ENCODE measurements around the gene MYO7A.

MYO7A gene

GRCh38 chr11:77112641-77113381, 15.2 kb upstream of the MYO7A start:
- no peak for DNase-seq

- peak; percentile 37 for DNase-seq
These were observed 14.5 kb upstream of the MYO7A start for GRCh38 chr11:77113382-77114088.

- DNase-seq = no peak
These were observed 14.0 kb upstream of the MYO7A start for GRCh38 chr11:77114089-77114463.

GRCh38 chr11:77115181-77115611, 12.8 kb upstream of the MYO7A start:
- no peak for DNase-seq

- DNase-seq = no peak
These were observed 12.1 kb upstream of the MYO7A start for GRCh38 chr11:77115956-77116355.

GRCh38 chr11:77117492-77117891, 10.6 kb upstream of the MYO7A start:
- no peak for DNase-seq

GRCh38 chr11:77118086-77118485, 10.0 kb upstream of the MYO7A start:
- DNase-seq = no peak

- no peak for DNase-seq
These were observed 9.1 kb upstream of the MYO7A start for GRCh38 chr11:77118971-77119370.

- DNase-seq = no peak
These were observed 8.5 kb upstream of the MYO7A start for GRCh38 chr11:77119531-77119936.

GRCh38 chr11:77120571-77120970, 7.5 kb upstream of the MYO7A start:
- no peak for DNase-seq

GRCh38 chr11:77121096-77121640, 6.9 kb upstream of the MYO7A start:
- no peak for DNase-seq

- no peak for DNase-seq
These were observed 6.0 kb upstream of the MYO7A start for GRCh38 chr11:77121876-77122575.

GRCh38 chr11:77122576-77123212, 5.4 kb upstream of the MYO7A start:
- DNase-seq = no peak

- no peak for DNase-seq
These were observed 4.5 kb upstream of the MYO7A start for GRCh38 chr11:77123591-77123990.

- no peak for DNase-seq
These were observed 4.0 kb upstream of the MYO7A start for GRCh38 chr11:77124041-77124440.

GRCh38 chr11:77124488-77124887, 3.6 kb upstream of the MYO7A start:
- DNase-seq = no peak

- no peak for DNase-seq
These were observed 2.9 kb upstream of the MYO7A start for GRCh38 chr11:77125191-77125590.

- DNase-seq = no peak
These were observed 2.4 kb upstream of the MYO7A start for GRCh38 chr11:77125695-77126094.

GRCh38 chr11:77126156-77126775, 1.8 kb upstream of the MYO7A start:
- DNase-seq = no peak

- DNase-seq = no peak
These were observed 1.2 kb upstream of the MYO7A start for GRCh38 chr11:77126861-77127234.

- DNase-seq = peak; percentile 33
These were observed 673 bp upstream of the MYO7A start for GRCh38 chr11:77127235-77127911.
